Suprapubic skin (tissue), 2 donors: Measurements from ENCODE around the gene NPC2.

Experiments
- EP300 ChIP-seq: sonication (generic); formaldehyde crosslinking; IDR thresholded peaks from one replicate; pipeline ENCODE4 v1.6.1; 2017; ENCODE audit warnings: antibody characterized with exemption
- POLR2A ChIP-seq, 2 donors: fragments of 450-650 bp; IDR thresholded peaks; one replicate each; pipeline ENCODE4 v1.6.1; 2017; ENCODE audit warnings: antibody characterized with exemption in 2 of 2, mild to moderate bottlenecking in 2 of 2, moderate library complexity in 2 of 2

DNA sequence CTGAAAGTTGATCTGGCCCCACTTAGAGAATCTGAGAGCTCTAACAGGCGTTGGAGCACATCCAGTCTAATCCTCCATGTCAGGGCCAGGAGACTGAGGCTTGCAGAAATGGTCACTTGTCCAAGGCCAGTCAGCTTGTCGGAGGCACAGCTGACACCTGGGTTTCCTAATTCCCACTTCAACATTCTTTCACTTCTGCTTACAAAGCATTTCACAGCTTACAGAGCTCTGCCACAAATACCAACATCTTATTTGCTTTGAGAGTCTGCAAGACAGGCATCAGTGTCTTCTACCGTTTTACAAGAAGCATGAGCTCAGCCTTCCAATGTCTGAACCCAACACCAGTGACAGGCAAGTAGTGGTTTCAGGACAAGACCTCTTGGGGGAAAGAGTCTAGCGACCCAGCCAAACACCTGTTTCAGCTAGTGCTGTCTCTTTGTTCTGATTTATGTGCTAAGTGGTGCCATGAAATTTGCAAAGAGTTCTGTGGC is 32.3 kb upstream of the NPC2 start:
- no peak for TF ChIP-seq POLR2A (IDR thresholded peaks at IDR 0.05)
- no peak for TF ChIP-seq EP300
